HL-60/S4 treated with retinoic acid at 250 ng/mL for 4 days and 3 days (cell line): ENCODE results near the gene PRDM16.

Experiments used
- in situ Hi-C: fragments of 300-500 bp; cut with MboI; formaldehyde crosslinking; loops from 2 replicates; pipeline ENCODE4 v1.7.0; 2022; ENCODE audit warnings: low sequenced_read_pairs

PRDM16 gene

DNA sequence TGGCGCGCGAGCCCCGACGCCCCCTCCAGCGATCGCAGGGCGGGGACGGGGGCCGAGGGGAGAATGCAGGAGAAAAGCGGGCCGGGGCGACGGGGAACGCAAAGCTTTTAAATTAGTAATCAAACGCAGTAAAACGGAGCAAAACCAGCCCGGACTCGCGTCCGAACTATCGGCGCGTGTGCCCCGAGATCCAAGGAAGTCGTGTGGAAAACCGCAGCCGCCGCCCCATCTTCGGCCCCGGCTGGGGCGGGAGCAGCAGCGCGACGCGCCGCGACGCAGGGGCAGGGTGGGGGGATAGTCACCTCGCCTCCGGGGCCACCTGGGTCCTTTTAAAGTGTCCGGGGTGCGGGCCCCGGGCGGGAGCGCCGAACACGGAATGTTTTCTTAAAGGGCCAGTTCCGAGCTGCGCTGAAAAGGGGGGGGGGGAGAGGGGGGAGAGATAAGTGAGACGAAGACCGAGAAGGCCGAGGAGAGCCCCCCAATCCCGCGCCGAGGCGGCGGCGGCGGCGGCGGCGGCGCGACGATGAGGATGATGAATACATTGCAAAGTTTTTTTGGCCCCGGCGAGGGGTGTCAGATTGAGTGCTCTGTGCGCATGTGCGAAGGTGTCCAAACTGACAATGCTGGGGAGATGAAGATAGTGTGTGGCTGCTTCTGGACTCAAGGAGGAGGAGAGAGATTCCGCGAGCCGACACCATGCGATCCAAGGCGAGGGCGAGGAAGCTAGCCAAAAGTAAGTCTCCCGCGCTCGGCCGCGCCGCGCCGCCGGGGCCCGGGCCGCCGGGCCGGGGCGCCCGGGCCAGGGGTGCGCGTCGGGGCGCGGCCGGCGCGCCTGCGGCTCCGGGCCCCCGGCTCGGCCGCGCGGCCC, at the start of gene PRDM16:
TSS of gene PRDM16 (plus strand) at position 640 of the 868 bp plus-strand sequence. CDS start at position 697, 57 bp downstream.
- in situ Hi-C loops: no loop called here

GRCh38 chr1:3019516-3020051, 49.4 kb upstream of the PRDM16 start:
- in situ Hi-C loops: loop anchor here (25.0 kb wide), 1 partner anchor 293 kb away; no protein-coding TSS in a partner anchor

DNA sequence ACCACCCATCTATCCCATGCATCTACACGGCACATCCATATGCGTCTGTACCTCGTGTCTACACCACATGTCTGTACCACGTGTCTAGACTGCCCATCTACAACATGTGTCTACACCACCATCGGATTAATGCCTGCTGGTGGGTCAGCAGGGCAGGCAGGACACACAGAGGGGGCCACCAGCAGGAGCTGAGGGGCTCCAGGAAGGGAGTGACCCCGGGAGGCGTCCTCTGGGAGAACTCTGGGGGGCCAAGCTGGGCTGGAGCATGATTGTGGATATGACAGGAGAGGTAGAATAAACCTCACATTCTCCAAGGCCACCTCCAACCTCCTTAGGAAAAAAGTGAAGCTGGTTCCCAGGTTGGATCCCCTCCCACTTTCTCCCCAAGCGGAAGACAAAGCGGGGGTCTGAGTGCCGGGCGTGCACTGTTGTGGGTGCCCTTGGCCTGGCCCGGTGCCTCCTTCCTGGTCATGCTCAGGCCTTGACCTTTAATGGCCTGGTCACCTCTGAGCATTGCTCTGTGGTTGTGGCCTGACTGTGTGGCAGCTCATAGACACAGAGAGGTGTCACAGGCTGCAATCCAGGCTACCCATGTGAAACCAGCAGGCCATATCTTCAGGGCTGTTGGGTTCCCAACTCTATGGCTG, 48.6 kb upstream of the PRDM16 start:
- in situ Hi-C loops: loop anchor here (25.0 kb wide), 1 partner anchor 292 kb away; no protein-coding TSS in a partner anchor

- in situ Hi-C loops: loop anchor here (25.0 kb wide), 1 partner anchor 291 kb away; no protein-coding TSS in a partner anchor
Measured at GRCh38 chr1:3021233-3021671, 47.8 kb upstream of the PRDM16 start, which contains the start of gene ACTRT2. Gene ACTRT2, plus strand, starts transcription at chr1:3021467. Its CDS starts 220 bp downstream, at chr1:3021687.

DNA sequence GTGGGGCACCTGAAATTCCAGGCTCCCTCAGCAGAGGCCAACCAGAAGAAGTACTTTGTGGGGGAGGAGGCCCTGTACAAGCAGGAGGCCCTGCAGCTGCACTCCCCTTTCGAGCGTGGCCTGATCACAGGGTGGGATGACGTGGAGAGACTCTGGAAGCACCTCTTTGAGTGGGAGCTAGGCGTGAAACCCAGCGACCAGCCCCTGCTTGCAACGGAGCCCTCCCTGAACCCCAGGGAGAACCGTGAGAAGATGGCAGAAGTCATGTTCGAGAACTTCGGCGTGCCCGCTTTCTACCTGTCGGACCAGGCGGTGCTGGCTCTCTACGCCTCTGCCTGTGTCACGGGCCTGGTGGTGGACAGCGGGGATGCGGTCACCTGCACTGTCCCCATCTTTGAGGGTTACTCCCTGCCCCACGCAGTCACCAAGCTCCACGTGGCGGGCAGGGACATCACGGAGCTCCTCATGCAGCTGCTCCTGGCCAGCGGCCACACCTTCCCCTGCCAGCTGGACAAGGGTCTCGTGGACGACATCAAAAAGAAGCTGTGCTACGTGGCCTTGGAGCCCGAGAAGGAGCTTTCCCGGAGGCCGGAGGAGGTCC, 47.1 kb upstream of the PRDM16 start:
- in situ Hi-C loops: loop anchor here (25.0 kb wide), 1 partner anchor 290 kb away; no protein-coding TSS in a partner anchor

DNA sequence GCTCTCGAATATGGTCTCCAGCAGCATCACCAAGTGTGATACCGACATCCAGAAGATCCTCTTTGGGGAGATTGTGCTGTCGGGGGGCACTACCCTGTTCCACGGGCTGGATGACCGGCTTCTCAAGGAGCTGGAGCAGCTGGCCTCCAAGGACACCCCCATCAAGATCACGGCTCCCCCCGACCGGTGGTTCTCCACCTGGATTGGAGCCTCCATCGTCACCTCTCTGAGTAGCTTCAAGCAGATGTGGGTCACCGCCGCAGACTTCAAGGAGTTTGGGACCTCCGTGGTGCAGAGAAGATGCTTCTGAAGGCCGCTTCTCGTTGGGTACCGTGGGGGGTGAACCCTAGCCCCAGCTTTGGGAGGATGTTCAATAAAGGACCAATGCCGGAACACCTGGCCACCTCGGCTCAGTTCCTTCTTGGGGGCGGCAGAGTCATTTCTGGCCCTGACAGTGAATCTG, 46.5 kb upstream of the PRDM16 start:
- in situ Hi-C loops: loop anchor here (25.0 kb wide), 1 partner anchor 290 kb away; no protein-coding TSS in a partner anchor

- in situ Hi-C loops: loop anchor here (25.0 kb wide), 1 partner anchor 289 kb away; no protein-coding TSS in a partner anchor
Measured at GRCh38 chr1:3022976-3023375, 46.0 kb upstream of the PRDM16 start.

DNA sequence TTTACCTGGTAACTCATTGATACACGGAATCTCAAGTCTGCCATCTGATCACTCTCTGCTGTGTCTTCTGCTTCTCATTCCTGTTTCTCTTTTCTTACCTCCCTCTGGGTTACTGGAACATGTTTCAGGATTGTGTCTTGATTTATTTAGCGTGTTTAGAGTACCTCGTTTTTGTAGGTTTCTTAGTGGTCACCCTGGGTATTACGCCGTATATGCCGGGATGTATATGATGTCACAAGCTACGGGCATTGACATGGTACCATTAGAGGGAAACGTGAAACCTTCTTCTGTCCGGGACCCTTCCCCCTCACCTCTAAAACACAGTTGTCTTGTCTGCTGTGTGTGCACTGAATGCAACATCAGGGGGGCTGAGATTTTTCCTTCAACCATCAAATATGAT, 45.0 kb upstream of the PRDM16 start:
- in situ Hi-C loops: loop anchor here (25.0 kb wide), 1 partner anchor 288 kb away; no protein-coding TSS in a partner anchor

GRCh38 chr1:3024588-3024987, 44.4 kb upstream of the PRDM16 start:
- in situ Hi-C loops: loop anchor here (25.0 kb wide), 1 partner anchor 288 kb away; no protein-coding TSS in a partner anchor

DNA sequence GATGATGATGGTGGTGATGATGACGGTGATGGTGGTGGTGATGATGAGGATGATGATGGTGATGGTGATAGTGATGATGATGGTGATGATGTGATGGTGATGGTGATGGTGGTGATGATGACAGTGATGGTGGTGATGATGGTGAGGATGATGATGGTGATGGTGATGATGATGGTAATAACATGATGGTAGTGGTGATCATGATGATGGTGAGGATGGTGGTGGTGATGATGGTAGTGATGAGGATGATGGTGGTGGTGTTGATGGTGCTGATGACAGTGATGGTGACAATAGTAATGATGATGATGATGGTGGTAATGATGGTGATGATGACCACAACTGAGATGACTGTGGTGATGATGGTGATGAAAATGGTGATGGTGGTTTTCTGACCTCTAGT, 42.9 kb upstream of the PRDM16 start:
- in situ Hi-C loops: no loop called here

DNA sequence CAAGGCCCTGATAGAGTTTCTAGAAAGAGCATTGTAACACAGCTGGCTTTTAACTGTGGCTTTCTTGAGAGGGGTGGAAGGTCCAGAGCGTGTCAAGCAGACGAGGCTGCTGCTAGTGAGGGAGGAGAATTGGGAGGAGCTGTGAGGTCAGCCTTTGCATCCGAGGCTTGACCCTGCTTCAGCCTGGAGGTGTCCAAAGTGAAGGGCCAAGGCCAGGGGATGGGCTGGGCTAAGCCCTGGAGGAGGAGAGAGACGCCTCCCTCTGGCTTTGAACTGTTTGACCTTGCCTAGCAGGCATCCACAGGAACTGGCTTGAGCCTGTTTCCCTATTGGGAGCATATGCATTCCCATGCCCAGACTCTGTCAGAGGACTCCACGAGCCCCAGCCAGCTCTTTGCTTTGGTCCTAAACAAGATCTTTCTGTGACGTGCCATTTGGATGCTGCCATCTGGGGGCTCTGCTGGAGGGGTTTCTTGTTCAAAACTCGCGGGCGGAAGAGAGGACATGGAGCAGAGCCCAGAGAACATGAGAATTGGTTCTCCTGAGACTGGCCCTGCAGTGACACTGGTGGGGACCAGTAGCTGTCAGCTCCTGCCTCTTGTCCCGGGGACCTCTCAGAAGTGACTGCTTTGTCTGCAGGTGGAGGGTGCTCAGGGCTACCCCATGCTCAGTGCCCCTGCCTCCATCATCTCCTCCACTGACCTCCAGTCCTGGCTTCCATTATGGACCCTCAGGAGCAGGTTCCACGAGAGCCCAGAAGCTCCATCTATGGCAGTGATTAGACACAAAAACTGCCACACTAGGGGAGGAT, 42.2 kb upstream of the PRDM16 start:
- in situ Hi-C loops: no loop called here

DNA sequence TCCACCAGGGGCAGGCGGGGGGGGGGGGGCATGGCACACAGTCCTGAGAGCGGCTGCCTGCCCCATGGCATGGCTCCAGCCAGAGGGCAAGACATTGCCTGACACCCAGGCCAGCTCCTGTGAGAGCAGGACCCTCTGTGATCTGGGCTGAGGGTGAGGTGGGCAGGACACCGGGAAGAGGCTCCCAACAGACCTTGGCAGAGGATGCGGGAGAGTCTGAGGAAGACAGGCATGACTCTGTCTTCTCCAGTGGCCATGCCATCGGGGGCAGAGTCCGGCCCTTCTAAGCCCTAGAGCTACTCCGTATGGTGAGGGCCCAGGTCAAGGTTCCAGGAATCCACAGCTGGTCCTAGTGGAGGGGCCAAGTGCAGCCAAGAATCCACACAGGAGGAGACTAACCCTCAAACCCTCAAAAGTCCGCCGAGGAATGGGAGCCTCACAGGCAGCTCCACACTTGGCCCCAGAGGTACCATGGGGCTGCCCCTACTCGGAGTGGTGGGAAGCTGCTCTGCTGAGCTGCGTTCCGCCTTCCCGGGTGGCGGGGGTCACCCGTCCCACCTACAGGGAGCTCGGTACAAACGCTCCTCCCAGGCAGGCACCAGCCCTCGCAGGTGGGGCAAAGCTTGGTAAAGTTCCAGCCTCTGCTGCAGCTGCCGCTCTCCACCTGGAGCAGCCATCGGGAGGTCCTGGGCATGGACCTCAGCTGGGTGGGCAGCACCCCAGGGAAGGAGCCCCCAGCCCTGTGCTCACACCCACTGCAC, 41.2 kb upstream of the PRDM16 start:
- in situ Hi-C loops: no loop called here

GRCh38 chr1:3028531-3029282, 40.3 kb upstream of the PRDM16 start:
- in situ Hi-C loops: no loop called here

DNA sequence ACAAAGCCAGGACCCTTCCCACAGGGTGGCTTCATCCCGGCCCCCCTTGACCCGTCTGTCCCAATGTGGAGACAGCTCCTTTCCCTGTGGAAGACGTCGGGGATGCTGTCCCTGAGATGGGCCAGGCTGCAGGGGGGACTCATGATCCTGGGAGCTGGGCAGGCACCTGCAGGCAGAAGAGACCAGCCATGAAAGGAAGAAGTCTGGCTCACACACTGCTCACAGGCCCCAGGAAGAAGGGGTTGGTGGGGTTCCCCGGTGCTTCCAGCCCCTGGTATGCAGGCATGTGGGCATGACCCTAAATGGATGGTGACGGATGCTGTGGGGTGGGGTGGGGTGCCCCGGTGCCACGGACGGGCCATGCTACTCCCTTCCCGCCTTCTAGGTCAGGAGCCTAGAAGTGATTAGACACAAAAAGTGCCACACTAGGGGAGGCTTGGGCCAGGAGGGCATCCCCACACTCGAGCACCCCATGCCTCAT, 39.5 kb upstream of the PRDM16 start:
- in situ Hi-C loops: no loop called here

DNA sequence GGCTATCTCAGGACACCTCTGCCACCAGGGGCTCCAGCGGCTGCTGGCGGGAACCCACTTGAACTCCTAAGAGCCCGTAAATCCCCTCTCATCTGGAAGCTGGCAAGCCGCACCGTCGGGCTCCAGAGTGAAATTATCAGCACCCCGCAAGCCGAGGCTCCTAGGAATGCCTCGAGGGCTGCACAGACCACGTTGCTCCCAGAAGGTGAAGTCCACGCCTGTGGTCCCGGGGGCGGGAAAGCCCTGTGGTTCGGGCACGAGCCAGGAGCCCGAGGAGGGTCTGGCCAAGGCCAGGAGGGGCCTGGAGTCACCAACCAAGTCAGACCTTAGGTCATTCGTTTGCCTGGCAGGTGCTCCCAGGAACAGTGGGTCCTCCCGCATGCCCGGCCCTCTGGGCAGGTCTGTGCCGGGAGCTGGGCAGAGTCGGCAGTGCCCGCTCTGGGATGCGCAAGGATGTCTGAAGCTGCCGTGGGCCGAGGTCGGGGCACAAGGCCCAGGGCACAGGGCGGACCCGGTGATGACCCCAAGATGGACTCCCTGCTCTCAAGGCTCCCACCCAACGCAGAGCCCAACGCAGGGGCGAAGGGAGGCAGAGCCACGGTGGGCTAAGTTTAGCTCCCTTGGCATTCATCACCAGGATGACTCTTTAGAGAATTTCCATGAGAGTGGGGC, 38.9 kb upstream of the PRDM16 start:
- in situ Hi-C loops: no loop called here

GRCh38 chr1:3030663-3031381, 38.2 kb upstream of the PRDM16 start:
- in situ Hi-C loops: no loop called here
